ENCODE measurements around the gene TPSAB1.
"Not testable (repeated sequence)": the region's sequence is repeated elsewhere in the genome, so short reads cannot be mapped to it uniquely, and the experiment has no call there.

TPSAB1 gene

DNA sequence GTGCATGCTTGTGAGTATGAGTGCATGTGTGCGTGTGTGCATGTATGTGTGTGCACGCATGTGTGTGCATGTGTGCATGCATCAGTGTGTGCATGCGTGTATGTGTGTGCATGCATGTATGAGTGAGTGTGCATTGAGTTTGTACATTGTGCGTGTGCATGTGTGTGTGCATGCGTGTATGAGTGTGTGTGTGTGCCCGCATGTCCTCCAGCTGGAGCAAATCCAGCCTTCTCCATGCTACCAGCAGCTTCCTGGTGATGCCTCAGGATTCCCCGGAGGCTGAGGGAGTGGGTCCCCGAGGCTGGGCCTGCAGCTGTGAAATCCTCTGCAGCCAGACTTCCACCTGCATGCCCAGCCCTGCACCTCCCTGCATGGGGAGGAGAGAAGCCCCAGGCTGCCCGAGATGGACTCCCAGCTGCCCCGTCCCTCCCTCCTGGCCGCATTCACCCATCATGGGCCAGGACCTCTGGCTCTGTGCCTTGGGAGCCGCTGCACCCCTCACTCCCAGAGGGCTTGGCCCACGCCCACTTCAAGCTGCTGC, 24.7 kb downstream of the TPSAB1 start:
- no peak for DNase-seq (ENCODE audit: low read depth in 2 of 2)

DNA sequence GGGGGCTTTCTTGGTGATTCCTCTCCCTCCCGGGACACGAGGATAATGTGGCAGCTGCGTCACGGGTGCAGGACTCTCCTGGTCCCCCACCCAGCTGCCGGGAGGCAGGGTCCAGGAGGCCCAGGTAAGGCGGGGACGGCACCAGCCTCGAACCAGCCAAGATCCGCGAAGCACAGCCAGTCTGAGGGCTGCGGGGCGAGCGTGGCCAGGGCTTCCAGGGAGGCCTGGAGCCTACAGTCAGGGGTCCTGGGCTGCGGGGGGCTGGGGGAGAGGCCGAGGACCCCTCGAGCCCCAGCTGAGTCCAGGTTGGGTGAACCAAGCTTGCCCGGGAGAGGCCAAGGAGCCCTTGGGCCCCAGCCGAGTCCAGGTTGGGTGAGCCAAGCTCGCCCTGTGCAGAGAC, 25.3 kb downstream of the TPSAB1 start:
- DNase-seq (ENCODE audit: low read depth in 2 of 2), result no peak

DNA sequence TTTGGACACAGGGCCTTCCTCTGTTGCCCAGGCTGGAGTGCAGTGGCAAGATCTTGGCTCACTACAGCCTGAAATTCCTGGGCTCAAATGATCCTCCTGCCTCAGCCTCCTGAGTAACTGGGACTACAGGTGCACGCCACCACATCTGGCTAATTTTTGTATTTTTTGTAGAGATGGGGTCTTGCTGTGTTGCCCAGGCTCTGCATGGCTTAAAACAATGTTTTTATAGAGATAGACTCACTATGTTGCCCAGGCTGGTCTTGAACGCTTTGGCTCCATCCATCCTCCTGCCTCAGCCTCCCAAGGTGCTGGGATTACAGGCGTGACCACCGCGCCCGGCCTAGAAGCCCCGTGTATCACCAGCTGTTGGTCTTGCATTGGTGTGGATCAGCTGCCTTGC, 28.9 kb downstream of the TPSAB1 start:
- not testable (repeated sequence) for DNase-seq (ENCODE audit: low read depth in 2 of 2)

DNA sequence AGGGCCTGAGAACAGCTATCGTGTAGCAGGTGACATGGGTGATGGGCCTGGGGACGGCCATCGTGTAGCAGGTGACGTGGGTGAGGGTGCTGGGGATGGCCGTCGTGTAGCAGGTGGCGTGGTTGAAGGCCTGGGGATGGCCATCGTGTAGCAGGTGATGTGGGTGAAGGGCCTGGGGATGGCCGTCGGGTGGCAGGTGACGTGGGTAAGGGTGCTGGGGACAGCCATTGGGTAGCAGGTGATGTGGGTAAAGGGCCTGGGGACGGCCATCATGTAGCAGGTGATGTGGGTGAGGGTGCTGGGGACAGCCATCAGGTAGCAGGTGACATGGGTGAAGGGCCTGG, 30.8 kb downstream of the TPSAB1 start:
- no peak for DNase-seq (ENCODE audit: low read depth in 2 of 2)

DNA sequence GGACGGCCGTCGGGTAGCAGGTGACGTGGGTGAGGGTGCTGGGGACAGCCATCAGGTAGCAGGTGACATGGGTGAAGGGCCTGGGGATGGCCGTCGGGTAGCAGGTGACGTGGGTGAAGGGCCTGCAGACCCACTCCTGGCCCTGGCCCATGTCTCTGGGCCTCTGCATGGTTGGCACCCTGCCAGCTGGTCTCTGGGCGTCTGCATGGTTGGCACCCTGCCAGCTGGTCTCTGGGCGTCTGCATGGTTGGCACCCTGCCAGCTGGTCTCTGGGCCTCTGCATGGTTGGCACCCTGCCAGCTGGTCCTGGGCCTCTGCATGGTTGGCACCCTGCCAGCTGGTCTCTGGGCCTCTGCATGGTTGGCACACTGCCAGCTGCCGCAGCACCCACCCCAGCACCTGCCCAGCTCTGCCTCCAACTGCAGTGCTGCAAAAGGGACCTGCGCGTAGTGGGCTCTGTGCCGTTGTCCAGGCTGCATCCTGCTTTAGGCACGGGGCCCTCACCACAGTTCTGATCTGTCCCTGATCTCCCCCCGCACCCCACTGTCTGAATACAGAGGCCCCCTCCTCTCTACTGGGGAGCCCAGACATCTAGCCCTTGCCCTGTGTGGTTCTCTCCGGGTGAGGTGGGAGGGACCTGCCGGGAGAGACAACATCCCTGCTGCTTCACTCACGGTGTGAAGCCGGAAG, 31.4 kb downstream of the TPSAB1 start:
- not testable (repeated sequence) for DNase-seq (ENCODE audit: low read depth in 2 of 2)

DNA sequence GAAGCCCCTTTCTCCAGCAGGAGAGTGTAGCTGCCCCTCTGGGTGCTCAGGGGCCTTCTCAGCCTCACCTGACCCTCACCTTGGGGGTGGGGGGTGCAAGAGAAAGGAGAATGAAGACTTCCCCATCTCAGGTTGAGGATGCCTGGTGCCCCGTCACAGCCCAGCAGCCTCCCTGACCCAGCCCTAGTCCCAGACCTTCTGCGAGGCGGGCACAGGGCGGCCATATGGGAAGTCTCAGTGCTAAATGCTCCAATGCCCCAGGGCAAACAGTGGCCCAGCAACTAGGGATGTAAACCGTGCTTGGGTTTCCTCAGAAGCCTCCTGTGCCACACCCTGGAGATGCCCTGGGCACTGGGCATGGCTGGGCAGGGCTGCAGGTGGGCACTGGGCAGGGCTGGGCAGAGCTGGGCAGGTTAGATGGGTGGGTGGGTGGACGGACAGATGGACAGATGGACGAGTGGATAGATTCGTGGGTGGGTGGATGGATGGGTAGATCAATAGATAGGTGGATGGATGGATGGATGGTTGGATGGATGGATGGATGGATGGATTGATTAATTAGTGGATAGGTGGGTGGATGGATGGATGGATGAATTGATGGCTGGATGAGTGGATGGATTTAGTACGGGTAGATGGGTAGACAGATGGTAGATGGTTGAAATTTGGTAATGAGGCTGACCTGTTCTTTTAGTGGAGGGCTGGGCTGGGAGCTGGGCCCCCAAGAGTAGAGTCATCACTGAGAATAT, 32.1 kb downstream of the TPSAB1 start:
- no peak for DNase-seq (ENCODE audit: low read depth in 2 of 2)

DNA sequence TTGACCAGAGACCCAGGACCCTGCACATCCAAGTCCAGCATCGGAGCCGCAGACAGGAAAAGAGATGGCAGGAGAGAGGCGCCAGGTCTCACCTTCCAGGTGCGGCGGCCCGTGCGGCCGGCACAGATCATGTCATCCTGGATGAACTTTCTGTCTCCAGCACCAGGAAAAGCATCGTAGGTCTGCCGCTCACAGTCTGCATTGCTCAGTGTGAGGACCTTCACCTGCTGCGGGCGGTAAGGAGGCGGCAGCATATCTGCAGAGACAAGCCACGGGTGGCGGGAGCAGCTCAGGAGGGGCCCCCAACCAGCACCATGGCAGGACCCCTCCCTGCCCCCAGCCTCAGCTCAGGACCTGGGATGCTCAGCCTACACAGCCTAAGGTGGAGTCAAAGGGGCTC, 33.3 kb downstream of the TPSAB1 start:
- DNase-seq (ENCODE audit: low read depth in 2 of 2), result no peak

DNA sequence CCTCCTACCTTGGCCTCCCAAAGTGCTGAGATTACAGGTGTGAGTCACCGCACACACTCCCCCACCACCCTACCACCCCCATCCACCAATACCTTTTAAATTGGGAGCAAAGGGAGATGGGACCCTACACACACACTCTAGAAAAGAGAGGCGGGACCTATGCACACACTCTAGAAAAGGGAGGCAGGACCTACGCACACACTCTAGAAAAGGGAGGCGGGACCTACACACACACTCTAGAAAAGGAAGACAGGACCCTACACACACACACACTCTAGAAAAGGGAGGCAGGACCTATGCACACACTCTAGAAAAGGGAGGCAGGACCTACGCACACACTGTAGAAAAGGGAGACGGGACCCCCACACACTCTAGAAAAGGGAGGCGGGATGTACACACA, 34.3 kb downstream of the TPSAB1 start:
- DNase-seq (ENCODE audit: low read depth in 2 of 2), result no peak

DNA sequence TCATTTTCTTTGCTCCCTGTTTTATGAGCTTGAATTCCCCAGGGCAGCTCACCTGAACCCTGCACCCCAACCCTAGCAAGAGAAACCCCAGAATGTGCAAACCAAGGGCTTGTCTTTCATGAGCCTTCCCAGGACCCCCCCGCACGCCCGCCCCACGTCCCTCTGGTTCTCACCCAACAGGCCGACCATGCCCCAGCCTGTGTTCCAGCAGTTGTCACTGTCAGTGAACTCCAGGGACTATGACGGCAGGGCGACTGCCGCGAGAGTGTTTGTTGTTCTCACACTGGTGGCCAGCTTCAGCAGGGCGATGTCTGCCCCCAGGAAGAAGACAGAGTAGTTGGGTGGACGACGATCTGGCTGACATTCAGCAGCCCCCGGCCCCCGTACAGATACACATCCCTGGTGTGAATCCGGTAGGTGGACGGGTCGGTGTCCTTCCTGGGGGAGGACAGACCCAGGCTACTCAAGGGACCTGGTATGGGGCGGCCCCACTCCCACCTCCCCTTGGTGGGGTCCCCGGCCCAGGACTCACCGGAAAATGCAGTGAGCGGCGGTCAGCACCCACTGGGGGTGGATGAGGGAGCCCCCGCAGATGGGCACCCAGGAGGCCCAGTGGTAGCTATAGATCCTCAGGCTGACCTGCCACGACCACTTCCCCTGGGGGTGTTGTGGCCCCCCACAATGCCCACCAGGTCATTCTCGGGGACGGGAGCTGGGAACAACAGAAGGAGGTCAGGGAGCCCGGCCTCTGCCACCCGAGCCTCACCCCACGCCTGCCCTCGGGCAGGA, 35.5 kb downstream of the TPSAB1 start:
- DNase-seq (ENCODE audit: low read depth in 2 of 2), result no peak

DNA sequence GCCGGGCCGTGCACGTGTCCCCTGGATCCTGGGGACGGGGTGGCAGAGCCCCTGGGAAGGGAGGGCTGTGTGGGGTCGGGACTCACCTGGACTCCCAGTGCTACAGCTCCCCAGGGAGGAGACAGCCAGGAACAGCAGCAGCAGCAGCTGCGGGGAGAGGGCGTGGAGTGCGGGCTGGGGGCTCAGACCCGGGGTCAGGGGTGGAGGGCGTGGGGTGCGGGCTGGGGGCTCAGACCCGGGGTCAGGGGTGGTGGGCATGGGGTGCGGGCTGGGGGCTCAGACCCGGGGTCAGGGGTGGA, 36.0 kb downstream of the TPSAB1 start:
- DNase-seq (ENCODE audit: low read depth in 2 of 2), result no peak

DNA sequence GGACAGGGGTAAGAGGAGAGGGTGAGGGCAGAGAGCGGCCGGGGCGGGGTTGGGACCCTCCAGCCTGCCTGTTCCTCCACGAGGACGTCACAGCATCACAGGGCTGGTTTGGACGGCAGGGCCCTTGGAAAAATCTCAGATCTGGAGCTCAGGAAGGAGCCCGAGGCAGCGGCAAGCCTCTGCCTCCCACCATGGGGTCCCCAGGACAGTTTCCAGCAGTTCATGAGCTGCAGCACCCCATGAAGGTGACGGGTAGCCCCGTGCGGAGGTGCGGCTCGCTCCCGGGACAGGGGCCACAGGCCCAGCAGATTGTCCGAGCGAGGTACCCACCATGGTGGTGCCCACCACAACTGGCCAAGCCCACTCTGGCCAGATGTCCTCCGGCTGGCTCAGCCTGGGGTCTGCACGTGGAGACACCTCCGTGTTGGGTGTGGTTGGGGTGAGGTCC, 36.7 kb downstream of the TPSAB1 start:
- DNase-seq (ENCODE audit: low read depth in 2 of 2), result no peak

DNA sequence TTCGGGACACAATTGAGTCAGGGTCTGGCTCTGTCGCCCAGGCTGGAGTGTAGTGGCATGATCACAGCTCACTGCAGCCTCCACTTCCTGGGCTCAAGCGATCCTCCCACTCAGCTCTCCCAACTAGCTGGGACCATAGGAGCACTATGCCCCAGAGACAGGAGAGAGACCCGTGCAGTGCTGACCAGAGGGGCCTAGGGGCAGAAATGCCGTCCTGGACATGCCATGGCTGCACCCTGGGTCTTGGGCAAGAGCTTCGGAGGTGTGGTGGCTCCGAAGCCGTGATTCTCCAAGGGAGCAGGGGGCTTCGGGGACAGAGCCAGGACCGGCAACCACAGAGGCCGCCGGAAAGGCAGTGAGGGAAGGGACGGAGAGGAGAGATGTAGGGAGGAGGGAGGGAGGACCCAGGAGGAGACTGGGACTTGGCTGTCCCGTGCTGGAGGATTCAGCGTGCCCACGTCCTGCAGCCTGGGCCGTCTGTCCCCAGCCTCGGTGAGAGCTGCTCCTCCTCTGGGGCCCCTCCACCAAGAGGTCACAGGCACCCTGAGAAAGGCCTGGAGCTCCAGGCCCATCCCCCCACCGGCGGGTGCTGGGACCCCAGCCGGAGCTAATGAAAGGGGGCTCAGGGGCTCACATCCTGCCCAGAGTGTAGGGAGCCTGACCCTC, 37.2 kb downstream of the TPSAB1 start:
- no peak for DNase-seq (ENCODE audit: low read depth in 2 of 2)

DNA sequence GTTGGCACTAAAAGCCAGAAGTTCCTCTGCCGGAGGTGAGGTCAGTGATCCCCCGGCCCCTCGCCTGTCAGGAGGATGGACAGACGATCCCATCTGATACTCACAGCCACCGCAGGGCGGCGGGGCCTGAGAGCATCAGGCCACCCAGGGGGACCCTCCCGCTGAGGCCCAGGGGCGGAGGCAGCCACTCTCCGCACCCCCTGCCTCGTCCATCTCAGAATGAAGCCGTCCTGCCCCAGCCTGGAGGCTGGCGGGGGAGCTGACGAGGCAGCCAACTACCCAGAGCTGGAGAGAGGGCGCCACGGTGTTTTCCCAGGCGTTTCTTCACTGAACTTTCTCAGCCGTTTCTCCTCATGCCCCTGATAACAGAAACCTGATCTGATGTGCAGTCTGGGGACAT, 38.0 kb downstream of the TPSAB1 start:
- DNase-seq (ENCODE audit: low read depth in 2 of 2), result no peak

DNA sequence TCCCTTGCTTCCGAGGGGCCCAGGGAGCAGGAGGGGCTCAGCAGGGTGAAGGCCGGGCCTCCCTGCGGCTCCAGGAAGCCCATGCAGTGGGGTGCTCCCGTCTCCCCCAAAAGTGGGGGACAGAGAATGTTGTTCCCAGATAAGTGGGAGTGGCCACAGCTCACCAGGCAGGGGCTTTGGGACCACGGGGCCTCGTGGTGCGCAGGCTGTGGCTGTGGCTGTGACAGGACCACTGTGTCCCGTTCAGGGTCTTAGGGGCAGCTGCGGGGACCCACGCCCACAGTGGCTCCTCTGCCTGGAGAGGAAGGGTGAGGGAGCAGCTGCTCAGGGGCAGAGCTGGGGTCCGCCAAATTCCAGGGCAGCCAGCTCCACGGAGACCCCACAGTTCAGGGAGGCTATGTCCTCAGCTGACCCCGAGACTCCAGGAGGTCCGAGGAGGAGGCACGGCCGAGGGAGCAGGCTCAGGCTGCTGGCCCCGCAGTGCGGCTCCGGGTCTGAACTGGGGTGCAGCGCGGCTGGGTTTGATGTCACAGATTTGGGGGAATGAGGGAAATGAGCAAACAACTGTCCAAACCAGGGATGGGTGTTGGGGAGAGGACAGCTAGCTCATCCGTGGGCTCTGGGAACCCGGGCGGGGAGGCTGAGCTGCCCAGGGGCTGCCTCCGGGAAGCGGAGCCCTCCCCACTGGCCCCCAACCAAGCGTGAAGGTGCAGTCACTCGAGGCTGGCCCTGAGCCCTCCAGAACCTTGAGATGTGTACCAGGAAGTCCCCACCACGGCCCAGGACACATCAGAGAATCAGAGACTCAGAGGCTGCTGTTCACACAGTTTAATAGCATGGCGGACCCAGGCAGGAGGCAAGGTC, 38.8 kb downstream of the TPSAB1 start:
- DNase-seq (ENCODE audit: low read depth in 2 of 2), result no peak

DNA sequence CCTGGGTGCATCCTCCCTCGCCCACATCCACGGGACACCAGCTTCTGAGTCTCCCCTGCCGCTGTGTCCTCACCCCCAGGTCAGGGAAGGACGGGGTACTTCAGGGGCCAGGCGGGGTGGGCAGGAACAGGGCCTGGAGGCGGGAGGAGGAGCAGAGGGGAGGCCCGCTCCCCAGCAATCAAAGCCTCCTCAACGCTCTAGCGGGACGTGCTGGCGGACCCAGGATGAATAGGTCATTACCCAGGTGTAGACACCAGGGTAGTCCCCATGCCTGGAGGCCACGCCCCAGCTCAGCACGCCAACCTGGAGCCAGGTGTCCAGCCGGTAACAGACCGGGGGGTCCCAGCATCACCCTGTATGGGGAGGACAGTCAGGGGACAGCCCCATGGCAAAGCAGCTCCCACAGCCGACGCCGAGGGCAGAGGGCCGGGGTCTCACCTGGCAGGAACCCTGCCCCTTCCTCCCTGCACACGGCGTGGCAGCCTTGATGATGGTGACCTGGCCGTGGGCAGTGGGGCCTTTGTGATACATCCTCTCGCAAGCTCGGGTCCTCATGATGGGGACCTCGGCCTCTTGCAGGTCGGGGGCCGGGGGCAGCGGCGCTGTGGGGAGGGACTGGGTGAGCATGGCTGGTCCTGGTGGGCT, 39.6 kb downstream of the TPSAB1 start:
- DNase-seq (ENCODE audit: low read depth in 2 of 2), result no peak

DNA sequence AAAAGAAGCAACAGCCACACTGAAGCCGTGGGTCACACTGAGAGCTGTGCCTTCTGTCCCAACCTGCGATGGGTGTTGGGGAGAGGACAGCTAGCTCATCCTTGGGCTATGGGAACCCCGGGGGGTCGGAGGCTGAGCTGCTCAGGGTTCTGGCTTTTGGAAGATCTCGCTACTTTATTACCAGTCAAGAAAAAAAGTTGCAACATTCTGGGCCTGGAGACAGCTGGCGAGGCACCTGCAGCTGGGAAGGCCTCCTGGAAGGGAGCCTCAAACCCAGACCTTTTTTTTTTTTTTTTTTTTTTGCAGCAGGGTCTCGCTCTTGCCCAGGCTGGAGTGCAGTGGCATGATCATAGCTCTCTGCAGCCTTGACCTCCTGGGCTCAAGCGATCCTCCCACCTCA, 40.3 kb downstream of the TPSAB1 start:
- no peak for DNase-seq (ENCODE audit: low read depth in 2 of 2)

DNA sequence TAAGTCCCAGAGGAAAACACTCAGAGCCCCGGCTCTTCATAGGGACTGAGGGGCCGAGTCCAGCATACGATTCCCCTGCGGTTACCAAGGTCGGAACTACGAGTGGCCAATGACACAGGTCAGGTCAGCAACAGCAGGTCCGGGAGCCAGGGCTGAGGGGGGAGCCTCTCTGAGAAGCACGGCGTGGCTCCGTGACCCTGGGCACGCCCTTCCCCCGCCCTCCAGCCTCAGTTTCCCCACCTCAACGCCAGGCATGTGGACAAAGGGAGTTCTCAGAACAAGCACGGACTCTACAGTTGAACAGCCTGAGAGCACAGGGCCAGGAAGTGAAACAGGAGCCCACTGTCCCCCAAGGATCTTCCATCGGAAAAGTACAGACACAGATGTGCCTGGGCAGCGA, 41.0 kb downstream of the TPSAB1 start:
- DNase-seq (ENCODE audit: low read depth in 2 of 2), result no peak

DNA sequence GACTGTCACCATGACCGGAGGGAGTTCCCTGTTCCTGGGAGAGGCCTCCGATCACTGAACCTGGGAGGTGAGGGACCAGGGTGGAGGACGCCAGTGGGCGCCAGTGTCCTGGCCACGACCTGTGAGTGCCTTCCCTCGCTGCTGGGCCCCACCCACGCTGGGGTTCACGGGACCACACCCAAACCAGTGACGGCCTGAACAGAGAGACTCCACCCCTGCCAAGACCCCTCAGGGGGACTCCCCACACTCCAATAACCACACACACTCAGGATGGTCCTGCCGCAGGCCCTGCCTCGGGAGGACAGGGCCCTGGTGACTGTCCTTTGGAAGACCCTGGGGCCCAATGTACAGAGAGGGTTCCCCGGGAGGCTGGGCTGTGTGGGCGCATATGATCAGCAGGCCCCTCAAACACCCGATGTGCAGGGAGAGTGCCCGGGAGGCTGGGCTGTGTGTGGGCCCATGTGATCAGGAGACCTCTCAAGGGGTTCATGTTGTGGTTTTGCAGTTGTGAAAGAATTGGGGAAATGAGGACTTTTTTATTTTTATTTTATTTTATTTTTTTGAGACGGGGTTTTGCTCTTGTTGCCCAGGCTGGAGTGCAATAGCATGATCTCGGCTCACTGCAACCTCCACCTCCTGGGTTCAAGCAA, 41.9 kb downstream of the TPSAB1 start:
- DNase-seq (ENCODE audit: low read depth in 2 of 2), result no peak

DNA sequence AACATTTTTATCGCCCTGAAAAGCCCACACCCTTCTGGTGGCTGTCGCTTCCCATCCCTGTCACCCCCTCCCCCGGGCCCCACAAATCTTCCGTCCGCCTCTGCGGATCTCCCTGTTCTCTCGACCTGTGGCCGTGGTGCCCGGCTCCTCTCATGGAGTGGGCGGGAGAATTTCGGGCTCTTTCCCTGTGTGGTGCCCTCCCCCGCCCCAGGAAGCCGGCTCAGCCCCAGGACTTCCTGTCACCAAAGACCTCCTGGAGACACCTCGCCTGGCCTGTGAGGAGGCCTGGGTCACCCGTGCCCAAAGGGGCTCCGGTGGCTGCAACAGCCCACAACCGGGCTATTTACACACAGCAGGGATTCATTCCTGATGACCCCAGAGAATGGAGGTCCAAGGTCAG, 42.8 kb downstream of the TPSAB1 start:
- no peak for DNase-seq (ENCODE audit: low read depth in 2 of 2)

DNA sequence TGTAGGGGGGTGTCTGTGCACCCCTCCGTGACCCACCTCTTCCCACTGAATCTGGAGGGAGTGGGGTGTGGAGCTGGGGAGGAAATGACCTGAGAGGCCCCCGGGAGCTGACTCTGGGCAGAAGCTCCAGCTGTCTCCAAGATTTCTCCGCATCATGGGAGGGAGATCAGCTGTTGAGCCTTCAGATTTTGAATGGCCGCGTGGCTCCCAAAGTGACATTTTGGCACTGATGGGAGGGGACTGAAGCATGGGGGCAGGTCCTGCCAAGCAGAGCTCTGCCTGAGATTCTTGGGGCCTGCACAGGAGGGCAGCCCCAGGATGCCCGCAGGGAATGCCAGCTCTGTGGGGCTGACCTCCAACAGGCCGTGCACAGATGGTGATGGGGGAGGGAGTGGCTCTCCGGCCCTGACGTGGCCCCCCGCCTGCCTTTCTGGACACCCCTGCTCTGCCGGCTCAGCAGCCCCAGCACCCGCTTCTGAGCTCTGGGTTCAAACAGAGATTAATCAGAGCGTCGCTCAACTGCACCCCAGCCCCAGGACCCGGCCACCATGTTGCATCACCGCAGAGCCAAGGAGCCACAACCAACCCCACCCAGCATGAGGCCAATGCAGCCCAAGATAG, 43.6 kb downstream of the TPSAB1 start:
- DNase-seq (ENCODE audit: low read depth in 2 of 2), result no peak
